CD4-positive, alpha-beta T cell treated with Interleukin-12 subunit alpha and Interleukin-12 subunit beta, for 1 hour (primary cell): ENCODE results near the gene CFL2.
"Not testable (repeated sequence)": the region's sequence is repeated elsewhere in the genome, so short reads cannot be mapped to it uniquely, and the experiment has no call there.

Experiments
- DNase-seq: peaks from one replicate; pipeline ENCODE4 v3.0.0-alpha.2; 2020

CFL2 gene

DNA sequence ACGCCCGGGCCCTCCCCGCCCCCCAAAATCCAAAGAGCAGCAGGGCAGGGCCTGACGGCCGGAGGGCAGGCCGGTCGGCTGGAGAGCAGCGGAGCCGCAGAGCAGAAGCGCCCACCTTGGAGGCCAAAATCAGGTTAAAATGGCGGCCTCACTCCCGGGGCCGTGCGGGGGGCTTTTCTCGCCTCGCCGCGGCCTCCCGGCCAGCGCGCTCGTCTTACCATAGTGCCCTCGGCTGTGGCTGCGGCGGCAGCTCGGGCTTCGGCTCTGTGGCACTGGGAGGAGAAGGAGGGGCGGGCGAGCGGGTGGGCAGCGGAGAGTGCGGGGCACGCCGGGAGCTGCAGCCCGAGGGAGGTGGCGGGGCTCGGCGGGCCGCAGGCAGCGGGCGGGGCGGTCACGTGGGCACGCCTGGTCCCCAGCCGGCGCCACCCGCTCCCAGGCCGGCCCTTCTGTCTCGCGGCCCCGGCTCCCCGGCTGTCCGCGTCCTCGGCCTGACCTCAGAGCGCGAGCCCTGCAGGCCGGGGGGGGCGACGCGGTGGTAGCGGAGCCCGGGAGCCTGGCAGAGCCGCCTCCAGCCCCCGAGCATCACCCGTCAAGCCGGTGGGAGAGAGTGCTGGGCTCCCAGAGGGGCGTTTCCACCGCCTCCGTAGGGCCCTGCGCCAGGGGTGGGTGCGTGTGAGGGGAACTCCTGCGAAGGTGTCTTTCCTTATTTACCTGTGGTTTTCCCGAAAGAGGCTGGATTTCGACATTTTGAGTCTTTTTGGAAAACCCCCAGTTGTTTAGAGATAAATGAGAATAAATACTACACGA, at the start of gene CFL2:
CFL2 (minus strand) TSS at position 274 of the 807 bp plus-strand sequence; CDS start at position 221, 53 bp downstream.
- peak; percentile 82 for DNase-seq

DNA sequence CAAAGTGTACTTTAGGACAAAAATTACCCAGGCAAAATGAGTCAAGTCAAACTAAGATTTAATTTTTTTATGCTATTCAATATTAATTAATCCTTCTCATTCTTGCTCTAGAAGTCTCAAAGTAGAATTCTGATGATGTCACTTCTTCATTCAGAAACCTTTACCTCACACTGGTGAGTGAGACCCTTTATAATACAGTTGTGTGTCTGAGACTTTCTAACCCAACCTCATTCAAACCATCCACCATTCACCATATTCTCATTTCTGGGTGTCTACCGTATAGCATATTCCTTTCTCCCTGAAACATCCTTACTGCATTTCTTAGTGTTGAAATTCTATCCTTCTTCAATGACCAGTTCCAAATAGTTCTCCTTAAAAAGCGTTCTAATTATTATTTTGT, 40.8 kb upstream of the CFL2 start:
- no peak for DNase-seq

DNA sequence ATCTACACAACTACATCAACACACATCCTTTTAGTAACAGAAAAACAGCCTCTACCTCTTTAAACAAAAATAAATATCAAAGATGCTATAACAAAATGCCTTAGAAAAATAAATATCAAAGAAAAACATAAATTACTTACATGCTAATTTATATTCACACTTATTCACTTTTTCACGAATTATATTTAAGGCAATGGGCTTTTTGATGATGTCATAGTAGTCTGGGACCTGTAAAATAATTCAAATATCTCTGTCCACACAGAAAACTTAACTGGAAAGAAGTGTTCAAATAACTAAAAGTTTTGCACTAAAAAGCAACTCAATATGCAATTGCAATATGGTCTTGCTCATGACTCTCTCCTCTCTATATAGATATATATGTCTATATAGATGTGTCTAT, 40.3 kb upstream of the CFL2 start:
- no peak for DNase-seq

- no peak for DNase-seq
Measured at GRCh38 chr14:34750670-34751069, 36.3 kb upstream of the CFL2 start.

GRCh38 chr14:34750233-34750632, 35.8 kb upstream of the CFL2 start:
- no peak for DNase-seq

DNA sequence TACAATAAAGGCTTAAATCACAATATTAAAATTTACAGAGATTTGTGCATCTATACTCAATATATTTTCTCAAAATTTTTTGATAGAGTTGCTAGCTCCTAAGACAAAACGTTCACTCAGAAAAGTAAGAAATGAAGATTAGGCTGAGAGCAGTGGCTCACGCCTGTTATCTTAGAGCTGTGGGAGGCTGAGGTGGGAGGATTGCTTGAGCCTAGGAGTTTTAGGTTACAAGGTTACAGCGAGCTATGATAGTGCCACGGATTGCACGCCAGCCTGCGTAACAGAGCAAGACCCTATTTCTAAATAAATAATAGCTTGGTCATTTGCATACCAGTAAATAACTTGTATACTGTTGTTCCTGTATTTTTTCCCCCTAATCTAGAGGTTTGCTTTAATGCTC, 35.0 kb upstream of the CFL2 start:
- no peak for DNase-seq

GRCh38 chr14:34742270-34743115, 28.1 kb upstream of the CFL2 start:
- DNase-seq = no peak

GRCh38 chr14:34741840-34742239, 27.4 kb upstream of the CFL2 start:
- peak; percentile 44 for DNase-seq

- DNase-seq = not testable (repeated sequence)
Measured at GRCh38 chr14:34740139-34740538, 25.7 kb upstream of the CFL2 start.

GRCh38 chr14:34737079-34737478, 22.7 kb upstream of the CFL2 start:
- not testable (repeated sequence) for DNase-seq

DNA sequence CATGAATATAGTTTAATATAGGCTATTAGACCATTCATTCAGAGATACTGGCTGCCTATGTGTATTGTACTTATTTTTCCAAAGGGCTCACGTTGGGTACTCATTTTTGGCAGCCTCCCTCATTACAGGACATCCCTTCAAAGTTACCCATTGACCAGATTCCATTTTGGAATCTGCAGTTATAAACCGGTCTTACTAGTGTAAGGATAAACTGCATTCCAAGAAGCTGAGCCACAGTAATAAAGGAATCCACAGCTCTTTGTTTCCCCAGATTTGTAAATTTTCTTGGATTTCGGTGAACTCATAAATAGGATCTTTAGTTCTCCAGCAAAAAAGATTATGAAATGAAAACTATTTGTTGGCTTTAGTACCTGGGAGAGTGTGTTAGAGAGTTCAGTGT, 18.9 kb upstream of the CFL2 start:
- no peak for DNase-seq

DNA sequence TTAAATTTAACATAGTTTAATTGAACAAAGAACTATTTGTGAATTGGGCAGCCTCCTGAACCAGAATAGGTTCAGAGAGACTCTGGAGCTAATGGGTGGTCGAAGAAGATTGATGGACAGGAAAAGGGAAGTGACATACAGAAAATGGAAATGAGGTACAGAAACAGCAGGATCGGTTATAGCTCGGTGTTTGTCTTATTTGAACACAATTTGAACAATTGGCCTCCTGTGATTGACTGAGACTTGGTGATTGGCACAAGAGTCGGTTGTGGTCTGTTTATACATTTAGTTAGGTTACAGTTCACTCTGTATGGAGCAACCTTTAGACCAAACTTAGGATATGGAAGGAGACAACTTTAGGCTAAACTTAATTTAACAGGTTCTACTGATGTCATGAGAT, 18.4 kb upstream of the CFL2 start:
- no peak for DNase-seq

DNA sequence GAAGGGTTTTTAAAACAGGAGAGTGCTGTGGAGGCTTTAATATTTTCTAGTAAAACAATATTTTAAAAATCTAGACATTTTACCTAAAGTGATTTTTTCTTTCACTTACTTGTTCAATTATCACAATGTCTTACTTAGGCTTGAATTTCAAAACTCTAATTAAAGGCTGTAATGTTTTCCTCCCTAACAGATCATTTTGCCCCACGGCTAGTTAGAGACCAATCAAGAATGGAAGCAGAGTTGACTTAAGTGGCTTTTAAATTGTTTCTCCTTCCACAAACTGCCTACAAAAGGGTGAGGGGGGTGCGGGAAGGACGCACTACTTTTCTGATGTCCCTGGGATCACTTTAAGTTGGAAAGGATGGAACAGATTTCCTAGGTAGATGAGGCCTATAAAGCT, 9.5 kb upstream of the CFL2 start:
- no peak for DNase-seq

GRCh38 chr14:34722723-34723545, 8.5 kb upstream of the CFL2 start:
- DNase-seq = peak; percentile 60

- DNase-seq = no peak
Measured at GRCh38 chr14:34721129-34721528, 6.7 kb upstream of the CFL2 start.

- no peak for DNase-seq
Measured at GRCh38 chr14:34718750-34719304, 4.4 kb upstream of the CFL2 start.

GRCh38 chr14:34715127-34715863, 902 bp upstream of the CFL2 start:
- no peak for DNase-seq

DNA sequence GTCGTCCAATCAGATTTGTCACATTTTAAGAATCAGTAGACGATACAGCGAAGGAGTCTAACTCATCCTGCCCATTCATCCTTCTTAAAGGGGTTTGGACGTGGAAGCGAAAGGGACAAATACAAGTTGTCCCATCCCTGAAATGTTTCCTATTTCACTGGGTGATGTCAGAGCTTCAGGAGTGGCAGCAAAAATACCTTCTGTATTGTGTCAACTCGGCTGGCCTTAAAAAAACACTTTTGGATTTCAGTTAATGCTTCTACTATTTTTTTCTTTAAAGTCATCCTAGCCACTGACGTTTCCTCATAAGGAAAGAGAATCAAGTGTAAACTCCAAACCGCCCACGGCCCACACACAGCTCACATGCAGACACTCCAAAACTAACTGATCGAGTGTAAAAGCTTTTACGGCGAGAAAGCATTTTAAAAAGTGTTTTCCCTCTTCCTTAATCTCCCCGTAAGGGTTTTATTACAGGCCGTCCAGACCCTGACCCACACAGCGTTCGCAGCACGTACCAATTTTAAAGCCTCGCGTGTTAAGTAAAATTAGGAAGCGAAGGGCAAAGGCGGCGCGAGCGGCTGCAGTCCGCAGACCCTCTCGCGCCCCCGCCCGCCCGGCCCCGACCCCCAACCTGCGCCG, 593 bp downstream of the CFL2 start:
- DNase-seq = peak; percentile 29

GRCh38 chr14:34713122-34713680, 1.2 kb downstream of the CFL2 start:
- no peak for DNase-seq

GRCh38 chr14:34711796-34712712, 2.3 kb downstream of the CFL2 start:
- DNase-seq = no peak
